Lower lobe of right lung (tissue), 2 donors: ENCODE data around the gene FAM180A. TPM values are rescaled to one million over a fixed set of nuclear protein-coding genes. Genes with fewer than 3 reads are reported as not detected.
"Not testable (repeated sequence)": the region's sequence is repeated elsewhere in the genome, so short reads cannot be mapped to it uniquely, and the experiment has no call there.

Experiments used
- ATAC-seq, 2 donors: fragments of 200-7000 bp; cut with Tn5 transposase; one replicate each; pipeline ENCODE4 v1.9.1; 2020 to 2022; ENCODE audit warnings: mild to moderate bottlenecking in 2 of 2, moderate library complexity in 2 of 2
- DNase-seq: peaks from one replicate; pipeline ENCODE4 v3.0.0-alpha.2; 2020
- H3K27ac ChIP-seq: fragments of 200-600 bp; one replicate; pipeline ENCODE4 v1.8.0; 2022
- H3K27me3 ChIP-seq: fragments of 200-600 bp; one replicate; pipeline ENCODE4 v1.8.0; 2022; ENCODE audit warnings: low read depth
- H3K36me3 ChIP-seq: fragments of 200-600 bp; one replicate; pipeline ENCODE4 v1.8.0; 2022; ENCODE audit warnings: mild to moderate bottlenecking
- H3K4me1 ChIP-seq: fragments of 200-600 bp; one replicate; pipeline ENCODE4 v1.8.0; 2022
- H3K4me3 ChIP-seq: fragments of 200-600 bp; one replicate; pipeline ENCODE4 v1.8.0; 2022; ENCODE audit warnings: mild to moderate bottlenecking
- H3K9me3 ChIP-seq: fragments of 200-600 bp; one replicate; pipeline ENCODE4 v1.8.0; 2022
- intact Hi-C: fragments of 100-400 bp; cut with DNase I; formaldehyde crosslinking; loops from one replicate; pipeline ENCODE4 v1.11.0; 2022
- total RNA-seq: library from RNA; stranded (reverse); fragmentation: NEBNext Ultra II Directional; extraction: Animal tissue kit (Norgen Biotek cat#: 25700); gene quantifications from one replicate; pipeline ENCODE4 v1.2.1, GENCODE V29; 2021
- TF ChIP-seq, protein P1 (sequence below): fragments of 200-600 bp; IDR thresholded peaks from one replicate; pipeline ENCODE4 v1.8.0; 2022; ENCODE audit warnings: antibody characterized with exemption, mild to moderate bottlenecking
- donor health status: DM: no; HTN: yes; CAD: no; lungs with severe emphysema.

The FAM180A gene
- total RNA-seq, 1 donor from 2014 or later, result 3.0 TPM

DNA sequence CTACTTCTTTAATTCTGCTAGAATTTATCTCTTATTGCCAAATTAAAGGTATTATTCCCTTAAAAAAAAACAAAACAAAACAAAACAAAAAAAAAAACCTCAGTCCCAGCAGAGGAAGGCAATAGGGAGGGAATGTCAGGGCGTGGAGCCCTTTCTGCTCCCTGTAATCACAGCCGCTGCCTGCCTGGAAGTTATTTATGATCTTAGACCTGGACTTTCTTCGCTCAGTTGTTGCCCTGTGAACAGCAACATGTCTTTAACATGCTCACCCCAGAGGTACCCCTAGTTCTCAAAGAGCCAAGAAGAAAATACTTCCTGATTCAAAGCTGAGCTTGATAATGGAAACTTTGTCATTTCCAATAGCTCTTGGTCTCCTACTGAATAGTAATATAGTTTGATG is 7.7 kb downstream of the FAM180A start:
- H3K4me1 ChIP-seq, result no peaks in the 10 kb centered on the region
- no peaks in the 10 kb centered on the region for H3K9me3 ChIP-seq
- no peaks in the 10 kb centered on the region for H3K36me3 ChIP-seq
- TF ChIP-seq, protein P1, sequence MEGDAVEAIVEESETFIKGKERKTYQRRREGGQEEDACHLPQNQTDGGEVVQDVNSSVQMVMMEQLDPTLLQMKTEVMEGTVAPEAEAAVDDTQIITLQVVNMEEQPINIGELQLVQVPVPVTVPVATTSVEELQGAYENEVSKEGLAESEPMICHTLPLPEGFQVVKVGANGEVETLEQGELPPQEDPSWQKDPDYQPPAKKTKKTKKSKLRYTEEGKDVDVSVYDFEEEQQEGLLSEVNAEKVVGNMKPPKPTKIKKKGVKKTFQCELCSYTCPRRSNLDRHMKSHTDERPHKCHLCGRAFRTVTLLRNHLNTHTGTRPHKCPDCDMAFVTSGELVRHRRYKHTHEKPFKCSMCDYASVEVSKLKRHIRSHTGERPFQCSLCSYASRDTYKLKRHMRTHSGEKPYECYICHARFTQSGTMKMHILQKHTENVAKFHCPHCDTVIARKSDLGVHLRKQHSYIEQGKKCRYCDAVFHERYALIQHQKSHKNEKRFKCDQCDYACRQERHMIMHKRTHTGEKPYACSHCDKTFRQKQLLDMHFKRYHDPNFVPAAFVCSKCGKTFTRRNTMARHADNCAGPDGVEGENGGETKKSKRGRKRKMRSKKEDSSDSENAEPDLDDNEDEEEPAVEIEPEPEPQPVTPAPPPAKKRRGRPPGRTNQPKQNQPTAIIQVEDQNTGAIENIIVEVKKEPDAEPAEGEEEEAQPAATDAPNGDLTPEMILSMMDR, result no peak
- intact Hi-C loops, result no loop called here
- no peak overlapping the region for H3K4me3 ChIP-seq
- H3K27ac ChIP-seq, result no peak overlapping the region
- H3K27me3 ChIP-seq, result no peaks in the 10 kb centered on the region
- DNase-seq, result no peak
- ATAC-seq, result no peak

DNA sequence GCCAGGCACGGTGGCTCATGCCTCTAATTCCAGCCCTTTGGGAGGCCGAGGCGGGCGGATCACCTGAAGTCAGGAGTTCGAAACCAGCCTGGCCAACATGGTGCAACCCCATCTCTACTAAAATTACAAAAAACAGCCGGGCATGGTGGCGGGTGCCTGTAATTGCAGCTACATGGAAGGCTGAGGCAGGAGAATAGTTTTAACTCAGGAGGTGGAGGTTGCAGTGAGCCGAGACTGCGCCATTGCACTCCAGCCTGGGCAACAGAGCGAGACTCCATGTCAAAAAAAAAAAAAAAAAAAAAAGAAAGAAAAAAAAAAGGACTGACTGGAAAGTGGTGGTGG is 11.3 kb downstream of the FAM180A start:
- H3K36me3 ChIP-seq, DNase-seq, H3K27ac ChIP-seq, H3K27me3 ChIP-seq, H3K4me3 ChIP-seq, intact Hi-C loops, ATAC-seq, H3K9me3 ChIP-seq, H3K4me1 ChIP-seq: not testable (repeated sequence)

DNA sequence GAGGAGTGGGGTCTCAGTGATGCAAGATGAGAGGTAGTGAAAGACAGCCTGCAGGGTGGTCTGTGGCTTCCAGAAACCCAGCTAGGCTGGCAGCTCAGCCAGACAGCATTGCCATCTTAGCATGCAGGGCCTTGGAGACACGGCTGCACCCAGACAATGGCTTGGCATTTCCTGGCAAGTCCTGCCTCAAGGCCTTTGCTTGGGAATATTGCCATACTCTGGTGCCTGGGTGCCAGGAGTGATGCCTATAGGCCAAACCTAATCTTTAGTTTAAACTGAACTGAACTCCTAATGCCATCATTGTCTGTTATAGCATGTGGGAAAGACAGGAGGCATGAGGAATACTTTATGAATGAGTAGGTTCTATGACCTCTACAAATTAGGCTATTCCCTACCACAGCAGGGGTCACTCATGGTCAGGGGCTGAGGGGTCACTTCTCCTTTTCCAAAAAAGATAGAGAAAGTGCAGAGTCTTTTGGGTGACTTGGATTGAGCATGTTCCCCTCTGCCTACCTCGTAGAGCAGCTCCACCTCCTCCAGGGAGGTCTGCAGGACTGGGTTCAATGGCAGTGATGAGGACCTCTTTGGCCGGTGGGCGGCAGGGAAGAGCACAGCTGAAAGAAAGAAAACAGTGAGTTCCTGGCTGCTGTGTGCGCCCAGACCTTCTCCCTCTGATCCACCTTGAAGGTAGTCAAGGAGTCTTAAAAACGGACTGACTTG is 11.9 kb downstream of the FAM180A start:
- H3K27me3 ChIP-seq, result no peaks in the 10 kb centered on the region
- DNase-seq, result no peak
- intact Hi-C loops, result no loop called here
- no peak overlapping the region for H3K27ac ChIP-seq
- no peaks in the 10 kb centered on the region for H3K36me3 ChIP-seq
- H3K4me3 ChIP-seq, result no peak overlapping the region
- no peaks in the 10 kb centered on the region for H3K9me3 ChIP-seq
- H3K4me1 ChIP-seq, result no peaks in the 10 kb centered on the region
- TF ChIP-seq, protein P1, result no peak
- ATAC-seq, result no peak

DNA sequence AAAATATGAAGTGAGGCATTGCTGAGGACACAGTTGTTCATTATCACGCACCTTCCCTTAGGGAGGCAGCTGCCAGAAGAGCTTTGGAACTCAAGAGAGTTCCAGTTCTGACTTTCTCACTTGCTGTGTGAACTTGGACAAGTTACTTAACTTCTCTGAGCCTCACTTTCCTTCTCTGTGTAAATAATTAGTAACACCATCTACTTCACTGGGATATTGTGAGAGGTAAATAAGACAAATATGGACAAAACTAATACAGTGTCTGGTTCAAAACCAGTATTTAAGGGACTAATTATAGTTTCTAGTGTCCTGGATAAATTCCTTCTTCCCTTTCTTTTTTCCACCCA is 14.3 kb downstream of the FAM180A start:
- DNase-seq (no peak), ATAC-seq (no peak)
- TF ChIP-seq, protein P1, result no peak
- Histone ChIP-seq H3K27me3 (no peaks in the 10 kb centered on the region), H3K4me3 (no peak overlapping the region), H3K4me1 (no peaks in the 10 kb centered on the region), H3K27ac (no peak overlapping the region), H3K36me3 (no peaks in the 10 kb centered on the region), H3K9me3 (no peaks in the 10 kb centered on the region)
- intact Hi-C loops, result no loop called here

DNA sequence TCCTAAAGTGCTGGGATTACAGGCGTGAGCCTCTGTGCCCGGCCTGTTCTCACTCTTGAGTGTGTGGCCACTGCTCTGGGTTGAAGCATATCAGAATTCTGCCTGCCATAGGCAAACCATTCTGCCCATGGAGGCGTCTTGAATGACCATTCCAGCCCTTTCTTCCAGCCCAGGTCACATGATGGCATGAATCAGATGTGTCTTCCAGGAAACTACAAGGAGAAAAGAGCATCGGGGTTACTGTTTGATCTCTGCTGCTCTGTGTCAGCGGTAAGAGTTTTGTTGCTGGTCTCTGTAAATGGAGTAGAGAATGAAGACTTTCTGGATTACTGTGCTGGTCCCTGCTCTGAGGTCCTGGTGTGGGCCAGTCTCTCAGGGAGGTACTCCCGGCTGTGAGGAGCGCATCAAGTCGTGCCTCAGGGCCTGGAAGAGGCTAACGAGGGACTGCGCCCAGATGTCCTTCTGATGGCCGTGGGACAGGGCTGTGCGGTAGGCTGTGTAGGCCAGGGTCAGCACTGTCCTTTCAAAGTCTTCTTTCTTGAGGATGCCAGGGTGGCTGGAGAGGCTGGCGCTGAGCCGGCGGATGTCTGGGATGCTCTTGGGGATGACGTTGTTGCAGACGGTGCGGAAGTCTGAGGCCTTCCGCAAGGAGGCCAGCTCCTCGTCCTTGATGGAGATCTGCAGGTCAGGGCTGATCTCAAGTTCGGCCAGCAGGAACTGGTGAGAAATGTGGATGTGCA is 14.8 kb downstream of the FAM180A start:
- H3K4me3 ChIP-seq, result no peak overlapping the region
- no peaks in the 10 kb centered on the region for H3K4me1 ChIP-seq
- intact Hi-C loops, result no loop called here
- H3K36me3 ChIP-seq, result no peaks in the 10 kb centered on the region
- TF ChIP-seq, protein P1, result no peak
- ATAC-seq (no peak), DNase-seq (no peak)
- no peaks in the 10 kb centered on the region for H3K9me3 ChIP-seq
- H3K27me3 ChIP-seq, result no peaks in the 10 kb centered on the region
- no peak overlapping the region for H3K27ac ChIP-seq

DNA sequence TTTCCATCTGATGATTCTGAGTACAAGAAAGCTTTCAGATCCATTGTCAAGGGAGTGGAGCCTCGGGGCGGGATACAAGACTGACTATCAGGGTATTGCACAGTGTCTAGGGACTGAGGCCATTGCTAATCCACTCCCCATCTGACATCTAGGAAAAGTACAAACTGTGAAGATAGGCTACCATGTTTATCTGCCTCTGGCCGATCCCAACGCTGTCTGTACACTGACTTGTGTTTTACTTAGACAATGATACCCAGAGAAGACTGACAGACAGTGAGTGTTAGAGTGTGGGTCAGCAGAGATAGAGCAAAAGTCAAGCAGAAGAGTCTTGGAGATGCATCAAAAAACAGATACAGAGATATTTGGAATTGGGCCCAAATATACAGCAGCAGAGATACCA is 17.5 kb downstream of the FAM180A start:
- Histone ChIP-seq H3K4me3 (no peak overlapping the region), H3K4me1 (no peaks in the 10 kb centered on the region), H3K27ac (no peak overlapping the region), H3K9me3 (no peaks in the 10 kb centered on the region), H3K27me3 (no peaks in the 10 kb centered on the region), H3K36me3 (no peaks in the 10 kb centered on the region)
- ATAC-seq, result no peak
- DNase-seq, result no peak
- TF ChIP-seq, protein P1, result no peak
- intact Hi-C loops, result no loop called here
